Kidney (tissue), 14 donors: ENCODE results near the gene B4GALT6. TPM values are rescaled to one million over a fixed set of nuclear protein-coding genes. Genes with fewer than 3 reads are reported as not detected.

Source experiments
- DNase-seq, 5 donors: peaks; one replicate each; pipeline ENCODE4 v3.0.0-alpha.2; 2013 to 2020
- FAIRE-seq: peaks from 2 replicates; lab custom pipeline; 2012; peaks lifted over from hg19 to GRCh38; lab: Jason Lieb, UNC
- H3K27ac ChIP-seq, 2 donors: one replicate each; pipeline ENCODE4 v1.7.0; 2013; ENCODE audit warnings: low read depth in 2 of 2, low read length in 2 of 2, inconsistent platforms in 1 of 2
- H3K27me3 ChIP-seq: one replicate; pipeline ENCODE4 v1.7.1; 2013; ENCODE audit warnings: low read length, inconsistent platforms; ENCODE audit not compliant: control insufficient read depth, insufficient read depth
- H3K36me3 ChIP-seq, 3 donors: one replicate each; pipeline versions ENCODE4 v1.7.0 to v1.7.1; 2013; ENCODE audit warnings: low read length in 3 of 3, control low read depth in 1 of 3, inconsistent platforms in 1 of 3; ENCODE audit not compliant: insufficient read depth in 3 of 3, control insufficient read depth in 2 of 3
- H3K4me1 ChIP-seq, 3 donors: one replicate each; pipeline versions ENCODE4 v1.7.0 to v1.7.1; 2013; ENCODE audit warnings: low read length in 3 of 3, inconsistent platforms in 1 of 3, low read depth in 1 of 3; ENCODE audit not compliant: control insufficient read depth in 2 of 3, insufficient read depth in 2 of 3
- H3K4me3 ChIP-seq, 3 donors: one replicate each; pipeline versions ENCODE4 v1.7.0 to v1.8.1; 2013; ENCODE audit warnings: low read length in 3 of 3, control low read depth in 1 of 3, inconsistent platforms in 1 of 3
- H3K9ac ChIP-seq, 3 donors: one replicate each; pipeline versions ENCODE4 v1.7.0 to v1.7.1; 2013; ENCODE audit warnings: low read length in 3 of 3, control low read depth in 1 of 3, inconsistent platforms in 1 of 3
- H3K9me3 ChIP-seq, 3 donors: one replicate each; pipeline versions ENCODE4 v1.7.0 to v1.7.1; 2013; ENCODE audit warnings: low read length in 3 of 3, control low read depth in 1 of 3, inconsistent platforms in 1 of 3; ENCODE audit not compliant: control insufficient read depth in 2 of 3, insufficient read depth in 1 of 3
- CTCF ChIP-seq: IDR thresholded peaks from 3 replicates; pipeline ENCODE4 v1.5.1; 2012; ENCODE audit warnings: mild to moderate bottlenecking, moderate library complexity, borderline replicate concordance; ENCODE audit not compliant: insufficient read depth; ENCODE audit errors: extremely low read depth
- intact Hi-C: fragments of 100-400 bp; cut with DNase I; formaldehyde crosslinking; loops from one replicate; pipeline ENCODE4 v1.11.1; 2022
- polyA plus RNA-seq: library from polyadenylated mRNA; stranded (reverse); fragments of 350-450 nt; fragmentation: Illumina TruSeq; extraction: RNeasy Lipid Tissue Mini Kit (QIAGEN cat#74804); gene quantifications from one replicate; pipeline ENCODE4 v1.2.3, GENCODE V29; 2014; ENCODE audit warnings: low read depth, low replicate concordance; ENCODE audit not compliant: insufficient read depth
- total RNA-seq: library from RNA; stranded (reverse); fragmentation: NEBNext Ultra II Directional; extraction: Animal tissue kit (Norgen Biotek cat#: 25700); gene quantifications from one replicate; pipeline ENCODE4 v1.2.1, GENCODE V29; 2021
- donor health status: control.
- donor health status: control.
- donor health status: control.
- donor health status: control.
- donor health status: control.
- donor health status: DM: yes; HTN: yes; CAD: no.
- donor health status: Normal renal cell carcinoma (clear cell type).

The B4GALT6 gene
- total and polyA plus RNA-seq, 2 donors from 2014 or later, result 2.1 to 4.2 TPM

- Histone ChIP-seq H3K36me3 (no peaks in the 10 kb centered on the region), H3K9ac (no peak overlapping the region), H3K9me3 (no peaks in the 10 kb centered on the region), H3K4me3 (no peak overlapping the region), H3K4me1 (no peaks in the 10 kb centered on the region), H3K27ac (no peak overlapping the region), H3K27me3 (no peaks in the 10 kb centered on the region)
- intact Hi-C loops, result no loop called here
- no peak for DNase-seq
- FAIRE-seq, result no peak
- TF ChIP-seq CTCF, result no peak
Observed at GRCh38 chr18:31574359-31574758, 110.0 kb downstream of the B4GALT6 start.

Other genes starting within 250 kb of the B4GALT6 start
- not detected for gene DSG3, start 236.8 kb downstream of the B4GALT6 start, total RNA-seq
- not detected for gene DSG3, start 236.8 kb downstream of the B4GALT6 start, polyA plus RNA-seq
- 63.0 TPM for gene DSG2, start 186.4 kb downstream of the B4GALT6 start, total RNA-seq
- gene DSG2, start 186.4 kb downstream of the B4GALT6 start, polyA plus RNA-seq, result 20.5 TPM
- not detected for gene TTR, start 92.7 kb downstream of the B4GALT6 start, total RNA-seq
- 4.4 TPM for gene TTR, start 92.7 kb downstream of the B4GALT6 start, polyA plus RNA-seq
- gene SLC25A52, start 76.3 kb upstream of the B4GALT6 start, total RNA-seq, result not detected
- not detected for gene SLC25A52, start 76.3 kb upstream of the B4GALT6 start, polyA plus RNA-seq